Measurements from ENCODE around the gene CA5A. TPM values are rescaled to one million over a fixed set of nuclear protein-coding genes. Genes with fewer than 3 reads are reported as not detected.
A peak's percentile ranks its signal among the peaks of the same experiment; 100 is the strongest.

CA5A gene
- total and polyA plus RNA-seq, 2 of the 13 experiments (the other 11 are each of a cell fraction or from before 2014, with no cell fraction given) = 66.8 to 106 TPM

- TF ChIP-seq NR0B2 (CRISPR knock-in tag; IDR thresholded peaks at IDR 0.05) (no peak), KLF13 (CRISPR knock-in tag; IDR thresholded peaks at IDR 0.05) (no peak), ZNF691 (CRISPR knock-in tag; IDR thresholded peaks at IDR 0.05; ENCODE audit: borderline replicate concordance, low read depth) (no peak), MIER2 (CRISPR knock-in tag; IDR thresholded peaks at IDR 0.05) (no peak), CENPT (CRISPR knock-in tag; IDR thresholded peaks at IDR 0.05; ENCODE audit: low read depth) (no peak), HDAC6 (IDR thresholded peaks at IDR 0.05; ENCODE audit: low read depth, low read length) (no peak), GLMP (CRISPR knock-in tag; IDR thresholded peaks at IDR 0.05; ENCODE audit: borderline replicate concordance) (no peak), TBP (CRISPR knock-in tag; IDR thresholded peaks at IDR 0.05) (no peak), ZNF788 (CRISPR knock-in tag; IDR thresholded peaks at IDR 0.05; ENCODE audit: borderline replicate concordance) (peak; percentile 54; the same call in 1 of the 2 replicates), POGZ (CRISPR knock-in tag; IDR thresholded peaks at IDR 0.05) (0 out of 2 replicates have a peak, but pooled peaks have one; percentile 29), NFKBIZ (CRISPR knock-in tag; IDR thresholded peaks at IDR 0.05) (no peak), YEATS2 (CRISPR knock-in tag; IDR thresholded peaks at IDR 0.05; ENCODE audit: borderline replicate concordance) (no peak), ATF7-NPFF (CRISPR knock-in tag; IDR thresholded peaks at IDR 0.05; ENCODE audit: low read depth) (no peak), ZFX (CRISPR knock-in tag; IDR thresholded peaks at IDR 0.05; ENCODE audit: low read depth) (peak; percentile 50), IRF2 (CRISPR knock-in tag; IDR thresholded peaks at IDR 0.05) (no peak), ZC3H4 (CRISPR knock-in tag; IDR thresholded peaks at IDR 0.05; ENCODE audit: borderline replicate concordance) (no peak), HDAC1 (CRISPR knock-in tag; IDR thresholded peaks at IDR 0.05) (peak; percentile 53; the same call in 1 of the 2 replicates), KDM6A (CRISPR knock-in tag; IDR thresholded peaks at IDR 0.05; ENCODE audit: low read depth) (0 out of 2 replicates have a peak, but pooled peaks have one; percentile 48)
- TF ChIP-seq, protein P1, sequence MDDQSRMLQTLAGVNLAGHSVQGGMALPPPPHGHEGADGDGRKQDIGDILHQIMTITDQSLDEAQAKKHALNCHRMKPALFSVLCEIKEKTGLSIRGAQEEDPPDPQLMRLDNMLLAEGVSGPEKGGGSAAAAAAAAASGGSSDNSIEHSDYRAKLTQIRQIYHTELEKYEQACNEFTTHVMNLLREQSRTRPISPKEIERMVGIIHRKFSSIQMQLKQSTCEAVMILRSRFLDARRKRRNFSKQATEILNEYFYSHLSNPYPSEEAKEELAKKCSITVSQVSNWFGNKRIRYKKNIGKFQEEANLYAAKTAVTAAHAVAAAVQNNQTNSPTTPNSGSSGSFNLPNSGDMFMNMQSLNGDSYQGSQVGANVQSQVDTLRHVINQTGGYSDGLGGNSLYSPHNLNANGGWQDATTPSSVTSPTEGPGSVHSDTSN (CRISPR knock-in tag; IDR thresholded peaks at IDR 0.05; ENCODE audit: borderline replicate concordance) = no peak
- TF ChIP-seq, protein P2, sequence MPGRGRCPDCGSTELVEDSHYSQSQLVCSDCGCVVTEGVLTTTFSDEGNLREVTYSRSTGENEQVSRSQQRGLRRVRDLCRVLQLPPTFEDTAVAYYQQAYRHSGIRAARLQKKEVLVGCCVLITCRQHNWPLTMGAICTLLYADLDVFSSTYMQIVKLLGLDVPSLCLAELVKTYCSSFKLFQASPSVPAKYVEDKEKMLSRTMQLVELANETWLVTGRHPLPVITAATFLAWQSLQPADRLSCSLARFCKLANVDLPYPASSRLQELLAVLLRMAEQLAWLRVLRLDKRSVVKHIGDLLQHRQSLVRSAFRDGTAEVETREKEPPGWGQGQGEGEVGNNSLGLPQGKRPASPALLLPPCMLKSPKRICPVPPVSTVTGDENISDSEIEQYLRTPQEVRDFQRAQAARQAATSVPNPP (CRISPR knock-in tag; IDR thresholded peaks at IDR 0.05) = no peak
- TF ChIP-seq, protein P3, sequence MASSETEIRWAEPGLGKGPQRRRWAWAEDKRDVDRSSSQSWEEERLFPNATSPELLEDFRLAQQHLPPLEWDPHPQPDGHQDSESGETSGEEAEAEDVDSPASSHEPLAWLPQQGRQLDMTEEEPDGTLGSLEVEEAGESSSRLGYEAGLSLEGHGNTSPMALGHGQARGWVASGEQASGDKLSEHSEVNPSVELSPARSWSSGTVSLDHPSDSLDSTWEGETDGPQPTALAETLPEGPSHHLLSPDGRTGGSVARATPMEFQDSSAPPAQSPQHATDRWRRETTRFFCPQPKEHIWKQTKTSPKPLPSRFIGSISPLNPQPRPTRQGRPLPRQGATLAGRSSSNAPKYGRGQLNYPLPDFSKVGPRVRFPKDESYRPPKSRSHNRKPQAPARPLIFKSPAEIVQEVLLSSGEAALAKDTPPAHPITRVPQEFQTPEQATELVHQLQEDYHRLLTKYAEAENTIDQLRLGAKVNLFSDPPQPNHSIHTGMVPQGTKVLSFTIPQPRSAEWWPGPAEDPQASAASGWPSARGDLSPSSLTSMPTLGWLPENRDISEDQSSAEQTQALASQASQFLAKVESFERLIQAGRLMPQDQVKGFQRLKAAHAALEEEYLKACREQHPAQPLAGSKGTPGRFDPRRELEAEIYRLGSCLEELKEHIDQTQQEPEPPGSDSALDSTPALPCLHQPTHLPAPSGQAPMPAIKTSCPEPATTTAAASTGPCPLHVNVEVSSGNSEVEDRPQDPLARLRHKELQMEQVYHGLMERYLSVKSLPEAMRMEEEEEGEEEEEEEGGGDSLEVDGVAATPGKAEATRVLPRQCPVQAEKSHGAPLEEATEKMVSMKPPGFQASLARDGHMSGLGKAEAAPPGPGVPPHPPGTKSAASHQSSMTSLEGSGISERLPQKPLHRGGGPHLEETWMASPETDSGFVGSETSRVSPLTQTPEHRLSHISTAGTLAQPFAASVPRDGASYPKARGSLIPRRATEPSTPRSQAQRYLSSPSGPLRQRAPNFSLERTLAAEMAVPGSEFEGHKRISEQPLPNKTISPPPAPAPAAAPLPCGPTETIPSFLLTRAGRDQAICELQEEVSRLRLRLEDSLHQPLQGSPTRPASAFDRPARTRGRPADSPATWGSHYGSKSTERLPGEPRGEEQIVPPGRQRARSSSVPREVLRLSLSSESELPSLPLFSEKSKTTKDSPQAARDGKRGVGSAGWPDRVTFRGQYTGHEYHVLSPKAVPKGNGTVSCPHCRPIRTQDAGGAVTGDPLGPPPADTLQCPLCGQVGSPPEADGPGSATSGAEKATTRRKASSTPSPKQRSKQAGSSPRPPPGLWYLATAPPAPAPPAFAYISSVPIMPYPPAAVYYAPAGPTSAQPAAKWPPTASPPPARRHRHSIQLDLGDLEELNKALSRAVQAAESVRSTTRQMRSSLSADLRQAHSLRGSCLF (CRISPR knock-in tag; IDR thresholded peaks at IDR 0.05; ENCODE audit: borderline replicate concordance) = no peak
Observed at GRCh38 chr16:87966685-87967185, 30.4 kb upstream of the CA5A start (continued).
